KBM-7 (cell line): ENCODE results near the gene MRPL20.
"Not testable (repeated sequence)": the region's sequence is repeated elsewhere in the genome, so short reads cannot be mapped to it uniquely, and the experiment has no call there.

ENCODE experiments used
- DNase-seq: peaks from one replicate; pipeline ENCODE4 v3.0.0-alpha.2; 2015
- in situ Hi-C: fragments of 300-500 bp; cut with MboI; formaldehyde crosslinking; loops from 2 replicates; pipeline ENCODE4 v1.14.3; 2020; ENCODE audit warnings: low sequenced_read_pairs, low pct_unique_long_range_greater_than_20kb, mixed read lengths

The MRPL20 gene

DNA sequence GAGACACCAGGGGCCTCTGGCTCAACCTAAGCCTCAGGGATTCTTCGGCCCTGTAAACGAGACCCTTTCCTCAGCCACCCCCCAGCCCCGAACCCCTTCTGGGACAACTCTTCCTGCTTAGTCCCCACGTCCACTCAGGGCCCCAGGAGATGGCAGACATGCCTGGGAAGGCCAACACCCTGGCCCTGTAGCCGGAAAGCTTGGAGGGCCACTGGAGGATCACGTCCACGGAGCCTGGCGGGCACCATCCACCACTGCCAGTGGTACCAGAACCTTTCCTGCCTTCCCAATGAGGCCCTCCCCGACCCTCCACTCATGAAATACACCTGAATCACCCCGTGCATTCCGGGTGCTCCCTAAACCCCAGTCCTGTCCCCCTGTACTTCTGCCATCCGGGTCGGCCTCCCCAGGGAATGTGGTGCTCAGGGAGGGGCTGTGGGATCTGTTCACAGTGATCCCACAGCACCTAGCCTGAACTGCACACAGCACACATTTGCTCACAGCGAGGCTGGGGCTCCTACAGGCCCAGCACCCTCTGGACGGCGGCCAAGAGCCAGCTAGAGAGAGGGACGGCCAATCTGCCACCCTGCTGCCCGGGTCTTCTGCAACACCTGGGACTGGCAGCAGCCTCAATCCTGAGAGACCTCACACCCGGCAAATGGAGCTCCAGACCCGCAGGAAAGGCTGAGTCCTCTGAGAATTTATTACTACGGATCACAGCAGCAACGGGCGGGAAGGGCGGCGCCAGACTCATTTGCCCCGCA, 33.9 kb downstream of the MRPL20 start:
- in situ Hi-C loops = no loop called here

DNA sequence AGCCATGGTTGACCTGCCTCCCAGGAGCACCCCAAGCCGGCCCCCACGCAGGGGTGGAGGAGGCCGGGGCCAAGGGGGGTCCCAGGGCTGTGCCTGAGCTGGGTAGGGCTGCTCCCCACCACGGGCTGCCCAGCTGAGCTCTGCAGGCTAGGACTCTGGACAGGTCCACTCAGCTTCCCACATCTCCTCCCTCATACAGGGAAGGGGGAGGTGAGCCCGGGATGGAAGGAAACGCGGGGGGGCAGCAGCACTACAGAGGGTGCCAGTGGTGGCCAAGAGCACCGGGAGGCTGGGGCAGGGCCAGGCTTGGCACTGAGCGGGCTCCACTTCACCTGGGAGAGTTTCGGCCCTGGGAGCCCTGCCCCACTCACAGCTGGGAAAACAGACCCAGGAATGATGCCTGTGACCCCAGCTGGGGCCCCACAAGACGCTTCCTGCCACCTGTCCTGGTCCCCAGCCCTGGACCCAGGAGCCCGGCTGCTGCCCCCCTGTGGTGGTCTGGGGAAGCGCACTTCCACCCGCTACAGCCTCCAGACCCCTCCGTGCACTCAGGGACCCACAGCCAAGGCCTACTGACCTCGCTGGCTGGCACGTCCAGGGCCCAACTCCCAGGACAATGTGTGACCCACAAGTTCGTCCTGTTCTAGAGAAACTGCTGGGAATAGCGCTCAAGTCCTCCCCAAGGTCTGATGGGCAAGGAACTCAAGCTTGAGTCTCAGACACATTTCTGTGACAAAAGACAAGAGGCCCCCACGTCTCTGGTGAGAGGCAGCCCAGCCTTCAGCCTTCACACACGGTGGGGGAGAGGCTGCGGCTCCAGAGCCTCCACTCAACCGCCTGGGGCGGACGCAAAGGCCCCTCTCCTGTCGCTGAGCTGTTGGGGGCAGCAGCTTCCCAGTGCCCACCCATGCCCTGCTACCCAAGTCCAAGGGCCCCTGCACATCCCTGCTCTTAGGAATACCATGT, 35.1 kb downstream of the MRPL20 start:
- peak; percentile 79 for DNase-seq
- in situ Hi-C loops = no loop called here

More for the DNA sequence above, 33.9 kb downstream of the MRPL20 start:
- no peak for DNase-seq

DNA sequence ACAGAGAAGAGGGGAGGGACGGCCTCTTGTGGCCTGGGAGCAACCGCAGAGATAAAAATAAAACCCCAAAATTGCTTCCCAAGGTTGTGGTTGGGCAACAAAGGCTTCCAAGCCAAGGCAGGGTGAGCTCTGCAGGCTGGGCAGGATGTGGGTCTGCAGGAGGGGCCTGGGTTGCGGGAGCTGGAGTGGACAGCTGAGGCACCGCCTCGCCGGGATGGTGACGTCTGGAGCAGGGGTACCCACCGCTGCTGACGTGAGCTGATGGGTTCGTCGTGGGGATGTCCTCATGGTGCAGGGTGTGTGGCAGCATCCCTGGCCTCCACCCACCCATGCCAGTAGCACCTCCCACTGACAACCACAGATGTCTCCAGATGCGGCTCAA, 35.7 kb downstream of the MRPL20 start:
- in situ Hi-C loops = no loop called here
- peak; percentile 77 for DNase-seq

- in situ Hi-C loops = no loop called here
- DNase-seq = no peak
These were observed 36.3 kb downstream of the MRPL20 start for GRCh38 chr1:1370771-1371300.

- DNase-seq, in situ Hi-C loops: not testable (repeated sequence)
These were observed 37.0 kb downstream of the MRPL20 start for GRCh38 chr1:1370094-1370493.

- in situ Hi-C loops = no loop called here
These were observed 39.8 kb downstream of the MRPL20 start for GRCh38 chr1:1367315-1367714.

GRCh38 chr1:1366699-1367066, 40.4 kb downstream of the MRPL20 start:
- in situ Hi-C loops = no loop called here

More at GRCh38 chr1:1367315-1367714, 39.8 kb downstream of the MRPL20 start:
- peak; percentile 20 for DNase-seq

GRCh38 chr1:1365875-1366698, 41.0 kb downstream of the MRPL20 start:
- no peak for DNase-seq
- in situ Hi-C loops = no loop called here

More at GRCh38 chr1:1366699-1367066, 40.4 kb downstream of the MRPL20 start:
- no peak for DNase-seq

DNA sequence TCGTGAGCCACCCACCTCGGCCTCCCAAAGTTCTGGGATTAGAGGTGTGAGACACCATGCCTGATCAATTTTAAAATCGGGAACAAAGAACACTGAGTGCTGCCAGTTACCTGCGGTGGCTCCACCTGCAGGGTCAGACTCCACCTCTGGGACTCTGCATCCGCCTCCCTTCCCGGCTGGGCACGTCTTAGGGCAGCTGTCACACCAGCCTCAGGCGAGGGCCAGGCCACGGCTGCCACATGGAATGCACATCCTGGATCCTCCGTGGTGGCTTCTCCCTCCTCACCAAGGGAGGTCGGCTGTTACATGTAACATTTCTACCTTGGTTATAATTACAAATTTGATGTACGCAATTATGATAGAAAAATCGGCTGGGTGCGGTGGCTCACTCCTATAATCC, 42.8 kb downstream of the MRPL20 start:
- in situ Hi-C loops = no loop called here

DNA sequence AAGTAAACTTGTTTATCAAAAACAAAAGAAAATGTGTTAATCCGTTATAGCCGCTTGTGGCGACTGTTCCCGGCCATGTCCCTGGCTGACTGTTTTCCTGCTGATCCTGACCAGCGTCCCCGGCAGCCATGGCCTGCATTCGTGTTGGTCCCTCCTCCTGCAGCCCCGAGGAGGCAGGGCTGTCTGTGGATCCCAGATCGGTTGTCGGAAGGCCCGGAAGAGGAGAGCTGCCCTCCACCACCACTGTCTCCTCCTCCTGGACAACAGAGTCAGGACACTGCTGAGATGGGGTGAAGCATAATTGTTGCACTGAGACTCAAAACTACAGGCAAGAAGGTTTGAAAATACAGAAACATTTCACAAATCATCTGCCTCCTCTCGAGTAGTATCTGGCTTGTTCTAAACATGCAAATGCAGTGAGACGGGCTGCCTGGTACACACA, 45.1 kb downstream of the MRPL20 start:
- in situ Hi-C loops = no loop called here
- no peak for DNase-seq

More for the DNA sequence above, 42.8 kb downstream of the MRPL20 start:
- no peak for DNase-seq

GRCh38 chr1:1361233-1361981, 45.7 kb downstream of the MRPL20 start:
- in situ Hi-C loops = no loop called here
- DNase-seq = no peak

DNA sequence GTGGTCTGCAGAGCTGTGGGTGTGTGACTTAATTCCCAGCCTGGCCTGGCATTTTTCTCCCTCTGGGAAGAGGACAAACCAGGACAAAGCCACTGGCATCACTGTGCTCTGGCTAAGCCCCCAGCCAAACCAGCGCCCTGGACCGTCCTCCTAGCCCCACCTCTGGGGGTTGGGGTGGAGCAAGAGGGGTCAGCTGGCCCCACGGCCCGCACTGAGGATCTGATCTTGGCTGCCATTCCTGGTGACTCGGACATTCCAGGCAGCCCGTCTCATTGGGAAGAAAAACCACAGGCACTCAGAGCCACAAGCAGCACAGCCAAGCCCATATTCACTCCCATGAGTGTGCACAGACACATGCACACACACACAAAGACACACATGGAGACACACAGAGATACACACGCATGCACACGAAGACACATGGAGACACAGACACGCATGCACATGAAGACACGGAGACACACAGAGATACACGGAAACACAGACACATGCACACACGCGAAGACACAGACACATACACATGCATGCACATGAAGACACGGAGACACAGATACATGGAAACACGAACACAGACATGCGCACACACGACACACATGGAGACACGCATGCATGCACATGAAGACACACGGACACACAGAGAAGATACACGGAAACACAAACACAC, 46.5 kb downstream of the MRPL20 start:
- no peak for DNase-seq
- in situ Hi-C loops = no loop called here

GRCh38 chr1:1359664-1360468, 47.2 kb downstream of the MRPL20 start:
- in situ Hi-C loops = no loop called here
- no peak for DNase-seq

DNA sequence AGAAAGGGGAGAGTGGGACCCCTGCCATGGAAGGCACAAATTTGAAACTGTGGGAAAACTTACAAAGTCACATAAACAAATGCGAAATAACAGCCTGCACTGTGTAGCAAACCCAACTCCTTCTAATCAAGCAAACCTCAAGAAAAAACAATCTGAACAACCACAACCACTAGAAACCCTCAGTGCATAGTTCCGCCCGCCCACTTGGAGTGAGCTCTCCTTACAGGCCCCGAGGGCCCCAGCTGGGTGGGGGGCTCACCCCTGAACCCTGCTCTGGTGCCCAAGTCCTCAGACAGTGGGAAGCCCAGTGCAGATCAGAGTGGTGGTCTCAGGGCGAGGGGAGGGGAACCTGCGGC, 47.8 kb downstream of the MRPL20 start:
- no peak for DNase-seq

GRCh38 chr1:1358433-1359271, 48.4 kb downstream of the MRPL20 start, which contains the start of gene MXRA8:
Gene MXRA8, minus strand, starts transcription at chr1:1358555. Its CDS starts 51 bp downstream, at chr1:1358504.
- DNase-seq = no peak
- in situ Hi-C loops = no loop called here

More for the DNA sequence above, 47.8 kb downstream of the MRPL20 start:
- in situ Hi-C loops = no loop called here

DNA sequence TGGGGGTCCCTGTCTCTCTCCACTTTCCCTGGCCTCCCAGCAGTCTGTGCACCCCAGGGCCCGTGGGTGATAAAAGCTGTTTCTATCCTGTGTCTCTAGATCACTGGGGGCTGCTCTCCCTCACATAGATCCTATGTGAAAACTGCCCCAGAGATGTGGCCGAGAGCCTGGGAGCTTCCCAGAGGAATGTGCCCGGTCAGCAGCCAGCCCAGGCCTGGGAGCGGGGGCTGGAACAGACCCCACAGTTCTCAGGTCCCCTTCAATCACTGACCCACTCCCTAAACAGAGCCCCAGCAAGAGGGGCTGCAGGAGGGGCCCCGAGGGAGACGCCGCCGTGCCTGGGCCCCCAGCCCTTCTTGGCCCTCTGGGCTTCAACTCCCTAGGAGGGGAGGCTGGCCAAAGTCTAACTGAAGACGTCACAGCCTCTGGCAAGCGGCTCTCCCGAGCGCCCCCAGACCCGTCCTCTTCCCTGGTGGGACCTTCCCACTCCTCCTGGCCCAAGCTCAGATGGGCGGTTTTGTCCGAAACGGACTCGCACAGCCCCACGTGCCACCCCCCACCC, 49.1 kb downstream of the MRPL20 start:
- DNase-seq = no peak
- in situ Hi-C loops = no loop called here
